UCSD-AML1 (cell line): ENCODE measurements around the gene A4GALT.

Experiments used
- DNase-seq: peaks from one replicate; lab custom pipeline; 2025; ENCODE audit not compliant: unreplicated experiment; lab: John Stamatoyannopoulos, UW

A4GALT gene

GRCh38 chr22:42653999-42654398, 66.7 kb downstream of the A4GALT start:
- DNase-seq: no peak

DNA sequence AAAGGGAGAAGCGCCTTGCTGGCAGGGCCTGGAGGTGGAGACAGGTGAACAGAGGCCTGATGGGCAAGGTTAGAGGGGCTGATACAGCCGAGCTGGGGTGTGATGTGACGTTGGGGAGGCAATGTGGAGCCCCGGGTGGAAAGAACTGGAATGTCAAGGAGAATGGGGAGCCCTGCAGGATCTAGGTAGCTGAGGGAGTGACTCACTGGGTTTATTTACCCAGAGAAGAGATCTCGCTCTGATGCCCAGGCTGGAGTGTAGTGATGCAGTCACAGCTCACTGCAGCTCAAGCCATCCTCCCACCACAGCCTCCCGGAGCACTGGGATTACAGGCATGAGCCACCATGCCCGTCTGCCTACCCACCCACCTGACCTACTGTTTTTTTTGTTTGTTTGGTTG, 69.5 kb downstream of the A4GALT start:
- DNase-seq: no peak

GRCh38 chr22:42649246-42650099, 71.2 kb downstream of the A4GALT start, which contains the start of gene CYB5R3:
Gene CYB5R3, minus strand, starts transcription at chr22:42649392. Its CDS starts 77 bp downstream, at chr22:42649315.
- peak; percentile 81 for DNase-seq

- peak; percentile 67 for DNase-seq
Observed at GRCh38 chr22:42648368-42649245, 72.1 kb downstream of the A4GALT start.

DNA sequence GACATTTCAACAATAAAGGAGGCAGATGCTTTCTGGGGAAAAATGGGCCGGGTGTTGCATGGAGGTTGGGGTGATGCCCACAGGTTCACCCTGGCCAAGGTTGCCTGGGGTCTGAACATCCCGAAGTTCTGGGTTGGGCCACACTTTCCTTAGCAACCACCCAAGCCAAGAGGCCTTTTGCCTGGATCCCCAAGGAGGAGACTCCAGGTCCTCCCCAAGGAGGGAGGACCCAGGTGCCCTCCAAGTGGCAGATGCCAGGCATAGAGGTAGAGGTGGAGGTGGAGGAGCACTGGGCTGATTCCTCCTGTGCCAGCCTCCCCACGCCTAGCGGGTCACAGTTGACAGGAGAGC, 72.7 kb downstream of the A4GALT start:
- DNase-seq: no peak

DNA sequence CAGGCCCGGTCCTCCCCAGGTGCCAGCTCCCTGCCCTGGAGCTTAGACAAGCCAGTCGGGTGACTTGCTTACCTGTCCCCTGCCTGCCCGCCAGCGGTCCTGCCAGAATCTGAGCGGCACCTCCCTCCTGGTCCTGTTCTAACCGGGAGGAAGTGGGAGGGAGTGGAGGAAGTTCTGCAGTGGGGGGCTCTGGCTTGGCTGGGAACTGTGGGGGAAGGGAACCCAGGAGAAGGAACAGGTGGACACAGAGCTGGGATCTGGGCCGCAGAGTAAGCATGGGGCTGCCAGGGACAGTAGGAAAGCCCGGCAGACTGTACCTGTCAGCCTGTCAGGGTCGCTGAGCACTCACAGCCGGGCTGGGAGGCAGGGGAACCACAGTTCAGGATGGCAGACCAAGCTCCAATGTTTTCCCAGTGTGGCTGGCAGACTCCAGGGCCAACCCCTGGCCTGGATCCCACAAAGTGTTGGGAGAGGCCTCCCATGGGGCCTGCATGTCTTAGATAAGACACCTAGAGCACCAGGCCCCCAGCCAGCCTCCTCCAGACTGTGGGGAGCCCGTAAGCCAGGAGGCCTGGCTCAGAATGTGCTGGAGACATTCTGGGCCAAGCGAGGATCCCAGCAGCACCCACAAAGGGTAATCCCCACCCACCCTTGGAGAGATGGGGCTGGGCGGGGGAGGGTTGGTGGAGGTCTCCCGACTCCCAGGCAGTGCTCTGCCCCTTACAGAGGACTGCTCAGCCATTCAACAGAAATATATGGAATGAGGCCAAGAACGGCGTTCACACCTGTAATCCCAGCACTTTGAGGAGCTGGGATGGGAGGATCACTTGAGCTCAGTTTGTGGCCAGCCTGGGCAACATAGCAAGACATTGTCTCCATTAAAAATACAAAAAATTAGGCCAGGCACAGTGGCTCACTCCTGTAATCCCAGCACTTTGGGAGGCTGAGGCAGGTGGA, 73.8 kb downstream of the A4GALT start:
- no peak for DNase-seq

- no peak for DNase-seq
Observed at GRCh38 chr22:42645938-42646568, 74.6 kb downstream of the A4GALT start.

- DNase-seq: no peak
Observed at GRCh38 chr22:42645341-42645937, 75.2 kb downstream of the A4GALT start.

DNA sequence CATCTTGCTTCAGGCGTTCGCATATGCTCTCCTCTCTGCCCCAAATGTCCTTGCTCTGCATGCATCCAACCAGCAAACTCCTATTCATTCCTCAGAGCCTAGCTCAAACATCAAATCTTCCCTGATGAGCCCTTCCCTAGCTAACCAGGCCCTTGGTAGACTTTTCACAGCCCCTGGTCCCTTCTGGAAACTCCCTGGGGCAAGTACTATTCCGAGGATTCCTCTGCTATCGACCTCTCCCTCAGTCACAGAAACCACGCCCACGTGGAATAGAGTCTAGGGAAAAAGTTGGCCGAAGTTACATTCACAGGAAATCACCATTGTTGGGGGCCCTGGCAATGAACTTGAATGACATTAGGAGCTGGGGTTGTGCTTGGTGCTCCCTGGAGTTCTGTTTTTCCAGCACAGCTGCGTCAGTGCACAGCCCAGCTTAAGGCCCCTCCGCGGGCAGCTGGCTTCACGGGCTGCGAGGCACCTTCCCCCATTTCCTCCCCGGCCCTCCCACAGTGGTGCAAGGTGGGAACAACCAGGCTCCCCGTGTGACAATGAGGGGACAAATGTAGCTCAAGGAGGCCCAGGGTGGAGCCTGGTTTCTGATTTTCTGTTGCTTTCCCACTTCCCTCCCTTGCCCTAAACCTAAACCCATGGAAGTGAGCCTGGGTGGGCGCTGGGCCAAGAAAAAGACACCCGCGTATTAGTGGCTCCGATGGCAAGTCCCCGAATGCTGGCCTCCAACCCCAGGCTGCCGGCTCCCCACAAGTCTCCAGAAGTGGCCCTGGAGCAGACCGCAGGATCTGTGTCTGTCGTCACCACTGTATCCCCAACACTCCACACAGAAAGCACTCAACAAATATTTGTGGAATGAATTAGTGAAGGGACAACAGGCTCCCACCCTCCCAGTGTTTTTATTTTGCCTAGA, 76.0 kb downstream of the A4GALT start:
- DNase-seq: no peak

- DNase-seq: no peak
Observed at GRCh38 chr22:42643634-42644421, 76.8 kb downstream of the A4GALT start.

DNA sequence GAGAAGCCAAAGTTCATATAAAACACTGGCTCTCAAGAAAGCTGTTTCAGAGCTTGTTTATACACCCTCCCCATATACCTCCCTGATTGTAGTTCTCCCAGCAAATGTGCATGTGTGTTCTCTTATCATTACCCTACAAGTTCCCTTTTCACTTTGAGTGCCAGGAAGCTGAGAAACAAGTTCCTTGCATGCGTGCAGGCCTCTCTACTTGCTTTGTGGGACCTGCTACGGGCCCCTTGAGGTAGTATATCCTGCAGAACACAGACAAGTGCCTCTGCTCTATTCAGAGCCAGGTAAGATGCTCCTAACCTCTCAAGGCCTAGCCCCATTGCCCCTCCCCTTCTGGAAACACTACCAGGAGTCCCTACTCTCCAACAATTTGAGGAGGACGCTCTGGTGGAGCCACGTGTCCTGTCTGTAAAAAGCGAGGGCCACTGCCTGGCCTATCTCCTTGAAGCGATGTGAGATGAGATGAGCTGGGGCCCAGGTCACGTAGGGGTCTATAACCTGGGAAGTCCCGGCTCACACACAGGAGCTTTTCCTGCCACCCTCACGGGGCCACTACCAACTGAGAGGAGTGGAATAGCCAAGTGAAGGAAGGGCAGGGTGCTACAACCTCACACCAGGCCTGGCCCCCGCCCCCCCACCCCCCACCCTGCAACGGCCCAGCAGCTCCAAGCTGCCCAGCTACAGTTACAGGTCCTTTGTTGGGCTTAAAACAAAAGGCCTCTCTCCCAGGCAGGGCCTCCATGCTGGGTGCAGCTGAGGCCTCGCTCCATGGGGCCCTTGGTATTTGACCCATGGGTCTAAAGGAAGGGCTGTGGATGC, 77.7 kb downstream of the A4GALT start:
- peak; percentile 50 for DNase-seq
